ENCODE measurements around the gene UNKL.

The UNKL gene

GRCh38 chr16:1351215-1351581 is 63.3 kb downstream of the UNKL start:
- peak in 1 of 2 donors; percentile 31 for DNase-seq

GRCh38 chr16:1350691-1351090 is 63.8 kb downstream of the UNKL start:
- DNase-seq: no peak

GRCh38 chr16:1349951-1350350 is 64.6 kb downstream of the UNKL start:
- DNase-seq: no peak

- no peak for DNase-seq
Observed at GRCh38 chr16:1349351-1349750, 65.2 kb downstream of the UNKL start.

GRCh38 chr16:1348926-1349325 is 65.6 kb downstream of the UNKL start:
- DNase-seq: no peak

GRCh38 chr16:1348441-1348840 is 66.1 kb downstream of the UNKL start:
- DNase-seq: no peak

- no peak for DNase-seq
Observed at GRCh38 chr16:1347962-1348361, 66.5 kb downstream of the UNKL start.

- DNase-seq: no peak
Observed at GRCh38 chr16:1347286-1347855, 67.1 kb downstream of the UNKL start.

- DNase-seq: no peak
Observed at GRCh38 chr16:1346422-1347285, 67.8 kb downstream of the UNKL start.

GRCh38 chr16:1345651-1346421 is 68.7 kb downstream of the UNKL start:
- no peak for DNase-seq

GRCh38 chr16:1345087-1345486 is 69.4 kb downstream of the UNKL start:
- no peak for DNase-seq

- no peak for DNase-seq
Observed at GRCh38 chr16:1344499-1344898, 70.0 kb downstream of the UNKL start.

- DNase-seq: no peak
Observed at GRCh38 chr16:1343428-1344242, 70.9 kb downstream of the UNKL start.

- DNase-seq: peak; percentile 88 to 95
Observed at GRCh38 chr16:1342526-1343427, 71.7 kb downstream of the UNKL start.

GRCh38 chr16:1341495-1342420 is 72.7 kb downstream of the UNKL start:
- no peak for DNase-seq

GRCh38 chr16:1340730-1341494 is 73.6 kb downstream of the UNKL start:
- no peak for DNase-seq

GRCh38 chr16:1338855-1339675 is 75.4 kb downstream of the UNKL start:
- DNase-seq: no peak

- no peak for DNase-seq
Observed at GRCh38 chr16:1338119-1338730, 76.3 kb downstream of the UNKL start.
